GM18499 (cell line): ENCODE measurements around the gene CALML6.

Experiments
- ATAC-seq: cut with Tn5 transposase; IDR thresholded peaks from one replicate; pipeline ENCODE4 v1.9.1; 2021; ENCODE audit warnings: moderate number of reproducible peaks; ENCODE audit not compliant: insufficient read depth, unreplicated experiment

Gene CALML6

DNA sequence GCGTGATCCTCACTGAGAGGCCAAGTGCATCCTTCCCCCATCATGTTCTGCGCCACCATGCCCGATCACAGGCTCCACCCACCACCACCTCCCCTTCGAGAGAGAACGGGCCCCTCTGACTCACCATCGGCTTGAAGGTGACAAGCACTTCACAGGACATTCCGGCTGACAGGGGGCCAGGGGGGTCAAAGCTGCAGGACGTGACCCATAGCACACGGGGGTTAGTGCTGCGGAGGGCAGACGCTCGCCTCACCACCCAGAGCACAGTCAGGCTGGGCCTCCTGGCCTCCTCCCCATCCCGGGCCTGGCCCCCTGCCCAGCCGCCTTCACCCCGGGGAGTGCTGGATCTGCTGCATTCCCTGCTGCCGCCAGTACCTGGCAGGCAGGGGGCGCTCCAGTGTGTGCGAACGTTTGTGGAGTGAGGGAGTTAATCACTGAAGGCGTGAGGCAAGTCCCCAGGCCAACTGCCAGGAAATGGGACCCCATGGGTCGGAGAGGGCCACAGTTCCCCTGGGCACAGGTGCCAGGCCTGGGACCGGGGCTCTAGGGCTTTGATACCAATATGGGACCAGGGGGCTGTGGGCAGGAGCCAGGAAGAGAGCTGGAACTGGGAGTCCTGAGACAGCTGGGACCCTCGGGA, 44.9 kb downstream of the CALML6 start:
- ATAC-seq = no peak

DNA sequence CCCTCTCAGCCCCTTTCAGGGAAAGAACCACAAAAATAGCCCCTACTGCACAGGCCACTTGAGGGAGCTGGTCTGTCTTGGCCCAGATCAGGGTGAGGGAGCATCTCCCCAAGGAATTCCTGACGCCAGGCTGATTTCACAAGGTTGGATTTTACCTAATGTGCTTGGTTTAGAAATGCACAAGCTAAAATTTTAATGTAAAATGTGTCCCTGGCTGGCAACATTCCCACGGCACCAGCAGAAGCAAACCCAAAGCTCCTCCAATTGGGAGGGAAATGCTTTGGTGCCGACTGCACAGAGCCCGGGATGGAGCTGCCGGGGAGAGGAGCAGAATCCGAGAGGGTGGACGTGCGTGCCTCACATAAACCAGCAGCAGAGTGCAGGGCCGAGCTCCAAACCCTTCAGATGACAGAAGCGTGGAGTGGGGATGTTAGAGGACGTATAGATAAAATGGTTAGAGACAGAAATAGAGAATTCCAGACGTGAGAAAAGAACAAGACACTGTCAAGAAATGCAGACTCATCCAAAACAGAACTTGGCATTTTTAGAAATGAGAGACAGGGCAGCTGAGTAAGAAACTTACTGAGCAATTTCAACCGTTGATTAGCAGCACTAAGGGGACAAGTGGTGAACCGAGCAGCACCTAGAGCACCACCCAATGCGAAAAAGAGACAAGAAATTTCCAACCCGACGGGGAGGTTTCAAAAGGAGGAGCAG, 45.6 kb downstream of the CALML6 start:
- ATAC-seq = no peak

DNA sequence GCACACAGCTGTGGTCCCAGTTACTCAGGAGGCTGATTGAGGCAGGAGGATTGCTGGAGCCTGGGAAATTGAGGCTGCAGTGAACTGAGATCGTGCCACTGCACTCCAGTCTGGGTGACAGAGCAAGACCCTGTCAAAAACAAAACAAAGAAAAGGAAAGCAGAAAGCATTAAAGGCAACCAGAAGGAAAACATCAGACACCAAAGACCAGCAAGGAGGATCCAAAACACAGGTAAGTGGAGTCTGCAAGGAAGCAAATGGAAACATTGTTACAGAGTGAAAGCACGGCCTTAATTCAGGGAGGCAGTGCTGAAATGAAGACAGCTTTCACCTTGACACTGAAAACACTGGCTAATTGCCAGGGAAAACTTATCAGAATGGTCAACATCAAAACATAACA, 47.7 kb downstream of the CALML6 start:
- no peak for ATAC-seq

DNA sequence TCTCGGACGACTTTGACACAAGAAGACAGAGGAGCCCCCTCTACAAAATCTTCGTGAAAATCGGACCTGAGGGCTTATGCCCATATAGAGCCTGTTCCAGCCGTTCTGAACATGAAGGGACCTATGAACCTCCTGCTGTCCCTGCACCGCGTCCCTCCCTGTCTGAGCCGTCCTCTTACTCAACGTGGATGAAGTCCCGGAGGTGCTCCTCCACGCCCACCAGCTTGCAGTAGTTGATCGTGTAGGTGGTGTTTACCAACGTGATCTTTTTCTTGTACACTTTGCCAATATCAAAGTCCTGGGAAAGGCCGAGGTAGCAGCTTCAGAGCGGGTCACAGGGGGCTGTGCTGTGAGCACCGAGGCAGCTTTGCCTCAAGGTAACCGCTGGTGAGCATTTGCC, 48.5 kb downstream of the CALML6 start:
- no peak for ATAC-seq

DNA sequence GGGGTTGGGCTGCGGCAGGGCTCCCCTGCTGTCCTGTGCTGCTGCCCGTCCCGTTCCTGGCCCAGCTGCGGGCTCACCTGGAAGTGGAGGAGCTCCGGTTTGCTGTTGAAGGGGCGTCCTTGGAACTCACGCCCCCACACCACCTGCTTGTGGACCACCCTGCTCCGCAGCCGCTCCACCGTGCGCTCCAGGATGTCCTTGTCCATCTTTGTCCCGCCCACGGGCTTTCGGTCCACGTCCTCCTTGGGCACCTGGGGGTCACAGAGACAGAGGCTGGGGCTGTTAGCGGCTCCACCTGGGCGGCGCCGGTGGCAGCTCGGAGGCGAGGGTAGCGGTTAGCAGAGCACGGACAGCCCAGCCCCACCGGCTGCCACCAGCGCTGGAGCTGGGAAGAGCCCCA, 49.8 kb downstream of the CALML6 start:
- no peak for ATAC-seq

DNA sequence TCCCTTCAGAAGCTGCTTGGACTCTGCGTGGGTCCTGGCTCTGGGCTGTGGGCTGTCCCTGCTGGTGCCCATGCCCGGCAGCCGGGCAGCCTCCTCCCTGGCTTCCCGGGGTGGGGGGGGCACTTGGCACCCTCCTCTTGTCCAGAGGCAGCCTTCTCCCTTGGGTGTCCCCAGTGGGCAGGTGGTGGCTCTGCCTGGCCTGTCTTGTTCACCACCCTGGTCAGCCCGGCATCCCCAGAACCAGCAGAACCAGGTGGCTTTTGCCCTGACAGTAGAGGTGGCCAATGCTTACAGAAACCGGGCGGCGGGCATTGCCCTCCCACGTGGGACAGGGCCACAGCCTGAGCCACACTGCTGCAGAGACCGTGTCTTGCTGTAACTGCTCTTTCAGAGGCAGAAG, 50.5 kb downstream of the CALML6 start:
- ATAC-seq = no peak

DNA sequence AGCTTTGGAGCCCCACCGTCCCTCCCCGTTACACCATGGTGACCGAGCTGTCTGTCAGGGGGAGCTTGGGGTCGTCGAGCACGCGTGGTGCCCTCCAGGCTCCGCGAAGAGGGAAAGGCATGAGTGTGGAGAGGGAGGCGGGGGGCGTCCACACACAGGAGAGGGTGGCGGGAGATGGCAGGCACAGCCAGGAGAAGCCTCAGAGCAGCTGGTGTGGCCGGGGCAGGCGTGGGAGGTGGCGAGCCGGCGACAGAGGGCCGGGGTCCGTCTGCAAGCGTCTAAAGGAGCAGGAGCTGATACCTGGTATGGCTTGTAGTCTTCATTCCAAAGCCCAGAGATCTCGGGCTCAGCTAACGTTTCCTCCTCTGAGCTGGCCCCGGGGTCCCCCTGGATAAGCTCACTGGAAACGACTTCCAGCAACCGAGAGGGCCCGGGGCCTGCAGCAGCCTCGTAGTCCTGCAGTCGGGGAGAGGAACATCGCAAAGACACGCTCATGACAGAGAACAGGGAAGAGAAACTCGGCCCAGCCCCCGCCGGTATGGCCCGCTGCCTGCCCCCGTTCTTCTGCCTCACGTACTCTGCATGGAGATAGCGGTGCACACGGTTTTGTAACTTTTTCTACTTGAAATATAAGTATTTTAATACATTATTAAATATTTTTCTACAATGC, 51.1 kb downstream of the CALML6 start:
- ATAC-seq = no peak
